Measurements from ENCODE around the gene CDH4.

CDH4 gene

DNA sequence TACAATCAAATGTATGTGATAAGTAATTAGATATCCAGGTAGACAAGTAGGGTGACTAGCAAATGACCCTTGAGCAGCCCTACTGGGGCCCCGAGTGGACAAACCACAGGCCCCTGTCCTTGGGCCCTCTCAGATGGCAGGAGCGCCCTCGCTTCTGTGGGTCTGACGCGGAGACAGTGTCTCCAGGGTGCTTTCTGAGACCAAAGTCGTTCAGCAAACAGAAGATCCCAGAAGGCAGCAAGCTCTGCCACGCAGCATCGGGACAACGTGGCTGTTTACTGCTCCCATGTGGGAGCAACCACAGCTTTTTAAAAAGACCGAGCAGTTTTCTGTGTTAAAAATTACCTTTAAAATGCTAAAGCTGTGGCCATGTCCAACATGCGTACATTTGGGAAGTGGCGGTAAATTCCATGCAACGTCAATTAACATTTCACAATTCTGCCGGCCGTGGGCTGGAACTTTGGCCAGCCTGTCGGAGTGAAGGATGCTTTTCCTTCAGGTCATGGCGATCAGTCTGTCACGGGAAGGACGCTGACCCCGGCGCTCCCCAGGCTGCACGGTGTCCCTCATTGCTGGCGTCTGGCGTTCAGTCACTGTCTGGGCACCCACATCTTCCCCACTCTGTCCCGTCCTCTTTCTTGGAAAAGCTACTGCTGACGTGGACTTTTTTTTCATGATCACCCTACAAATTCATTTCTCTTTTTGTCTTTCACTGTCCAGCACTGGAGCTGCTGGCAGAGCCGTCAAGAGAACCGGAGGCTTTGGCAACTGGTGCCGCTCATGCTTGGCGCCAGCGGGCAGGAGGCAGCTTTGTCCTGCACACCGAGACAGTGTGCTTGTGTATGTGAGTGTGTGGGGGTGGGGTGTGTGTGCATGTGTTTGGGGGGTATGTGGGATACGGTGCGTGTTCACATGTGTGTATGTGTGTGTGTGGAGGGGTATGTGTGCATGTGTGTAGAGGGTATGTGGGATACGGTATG, 293.1 kb downstream of the CDH4 start:
- H3K14ac ChIP-seq (ENCODE audit: low read length), result peak overlapping the region; percentile 59
- no peak overlapping the region for H2BK5ac ChIP-seq (ENCODE audit: low read length)
- no peaks in the 10 kb centered on the region for H3K4me1 ChIP-seq (ENCODE audit: control insufficient read depth in 2 of 2, insufficient read depth in 1 of 2, low read depth in 1 of 2, low read length in 2 of 2)
- no peaks in the 10 kb centered on the region for H3K27me3 ChIP-seq (ENCODE audit: control insufficient read depth in 3 of 3, insufficient read depth in 3 of 3, low read depth in 1 of 3, low read length in 3 of 3)
- H2BK120ac ChIP-seq (ENCODE audit: low read depth, low read length), result no peak overlapping the region
- peaks cover 2% of the 10 kb centered on the region for H3K79me1 ChIP-seq (ENCODE audit: low read depth, low read length)
- peak overlapping the region; percentile 24 for H2BK12ac ChIP-seq (ENCODE audit: low read length)
- WGBS, 2 donors (ENCODE audit: extremely low coverage in 2 of 2, insufficient read length in 2 of 2, insufficient replicate concordance in 1 of 2), result 100% methylated on average over 3 of the region's 35 CpGs; no CpG with 5 or more reads in 1 of the 2 donors
- H2AK5ac ChIP-seq (ENCODE audit: low read depth, low read length), result no peak overlapping the region
- no peak overlapping the region for H3K27ac ChIP-seq (replicated peaks; ENCODE audit: low read length)
- no peak overlapping the region for H3K9ac ChIP-seq (ENCODE audit: low read depth, low read length, poor library complexity)
- H3K4me2 ChIP-seq (ENCODE audit: insufficient read depth, low read length, poor library complexity, severe bottlenecking), result no peak overlapping the region
- no peaks in the 10 kb centered on the region for H3K36me3 ChIP-seq (replicated peaks in 1 of 2; ENCODE audit: control insufficient read depth in 2 of 2, insufficient read depth in 2 of 2, low read length in 2 of 2)
- H4K91ac ChIP-seq (ENCODE audit: low read depth, low read length, poor library complexity), result no peak overlapping the region
- peaks cover 0 to 2% of the 10 kb centered on the region in 2 donors for H3K9me3 ChIP-seq (replicated peaks in 1 of 2; ENCODE audit: control insufficient read depth in 2 of 2, insufficient read depth in 1 of 2, low read depth in 1 of 2, low read length in 2 of 2)
- no peak overlapping the region for H3K4me3 ChIP-seq (ENCODE audit: low read length in 2 of 2)
- peak overlapping the region; percentile 35 for H3K18ac ChIP-seq (ENCODE audit: low read length)
- no peak overlapping the region for H2BK15ac ChIP-seq (ENCODE audit: low read length)
- no peak overlapping the region for H4K8ac ChIP-seq (ENCODE audit: low read depth, low read length)
- H3K23ac ChIP-seq (ENCODE audit: low read depth, low read length, poor library complexity), result no peak overlapping the region
- H2AFZ ChIP-seq (ENCODE audit: low read length), result no peak overlapping the region
- no peak for DNase-seq (ENCODE audit: low spot score)
- H3K4ac ChIP-seq (ENCODE audit: low read length), result no peak overlapping the region

- Histone ChIP-seq H3K36me3 (replicated peaks in 1 of 2; ENCODE audit: control insufficient read depth in 2 of 2, insufficient read depth in 2 of 2, low read length in 2 of 2) (no peaks in the 10 kb centered on the region), H3K4me3 (ENCODE audit: low read length in 2 of 2) (no peak overlapping the region), H3K4me2 (ENCODE audit: insufficient read depth, low read length, poor library complexity, severe bottlenecking) (no peak overlapping the region), H2BK15ac (ENCODE audit: low read length) (no peak overlapping the region), H3K9me3 (replicated peaks in 1 of 2; ENCODE audit: control insufficient read depth in 2 of 2, insufficient read depth in 1 of 2, low read depth in 1 of 2, low read length in 2 of 2) (peaks cover 5 to 7% of the 10 kb centered on the region in 2 donors), H3K27me3 (ENCODE audit: control insufficient read depth in 3 of 3, insufficient read depth in 3 of 3, low read depth in 1 of 3, low read length in 3 of 3) (no peaks in the 10 kb centered on the region), H2BK5ac (ENCODE audit: low read length) (no peak overlapping the region), H2AK5ac (ENCODE audit: low read depth, low read length) (peak overlapping the region; percentile 3), H3K4ac (ENCODE audit: low read length) (no peak overlapping the region), H3K23ac (ENCODE audit: low read depth, low read length, poor library complexity) (no peak overlapping the region), H3K9ac (ENCODE audit: low read depth, low read length, poor library complexity) (no peak overlapping the region), H2AFZ (ENCODE audit: low read length) (no peak overlapping the region), H3K18ac (ENCODE audit: low read length) (peak overlapping the region; percentile 76), H4K91ac (ENCODE audit: low read depth, low read length, poor library complexity) (no peak overlapping the region), H3K14ac (ENCODE audit: low read length) (no peak overlapping the region), H4K8ac (ENCODE audit: low read depth, low read length) (no peak overlapping the region), H3K4me1 (ENCODE audit: control insufficient read depth in 2 of 2, insufficient read depth in 1 of 2, low read depth in 1 of 2, low read length in 2 of 2) (no peaks in the 10 kb centered on the region), H3K79me1 (ENCODE audit: low read depth, low read length) (peaks cover 2% of the 10 kb centered on the region), H3K27ac (replicated peaks; ENCODE audit: low read length) (no peak overlapping the region), H2BK120ac (ENCODE audit: low read depth, low read length) (no peak overlapping the region), H2BK12ac (ENCODE audit: low read length) (no peak overlapping the region)
- WGBS, 2 donors (ENCODE audit: extremely low coverage in 2 of 2, insufficient read length in 2 of 2, insufficient replicate concordance in 1 of 2), result no CpG with 5 or more reads among the region's 12 CpGs
- DNase-seq (ENCODE audit: low spot score), result no peak
These were observed 294.6 kb downstream of the CDH4 start for GRCh38 chr20:61546641-61547040.

DNA sequence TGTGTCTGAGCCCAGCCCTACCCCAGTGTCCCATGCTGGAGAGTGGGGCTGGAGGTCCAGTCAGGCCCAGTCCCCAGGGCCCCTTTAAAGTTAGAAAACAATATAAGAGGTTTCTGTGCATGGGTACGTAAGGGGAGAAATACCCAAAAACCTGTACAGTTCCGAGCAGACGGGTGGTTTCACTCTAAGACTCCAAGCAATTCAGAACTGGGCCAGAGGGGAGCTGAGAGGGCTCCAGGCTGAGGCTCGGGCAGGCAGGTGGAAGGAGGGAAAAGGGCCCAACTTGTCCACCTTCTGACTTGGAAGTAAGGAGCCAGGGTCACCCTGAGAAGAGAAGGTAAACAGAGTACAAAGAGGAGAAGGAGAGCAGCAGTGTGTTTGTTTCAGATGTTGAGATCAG, 296.0 kb downstream of the CDH4 start:
- H3K18ac ChIP-seq (ENCODE audit: low read length), result peak overlapping the region; percentile 53
- no peaks in the 10 kb centered on the region for H3K36me3 ChIP-seq (replicated peaks in 1 of 2; ENCODE audit: control insufficient read depth in 2 of 2, insufficient read depth in 2 of 2, low read length in 2 of 2)
- H4K8ac ChIP-seq (ENCODE audit: low read depth, low read length), result no peak overlapping the region
- no peak overlapping the region for H2BK15ac ChIP-seq (ENCODE audit: low read length)
- no CpG with 5 or more reads among the region's 4 CpGs for WGBS, 2 donors (ENCODE audit: extremely low coverage in 2 of 2, insufficient read length in 2 of 2, insufficient replicate concordance in 1 of 2)
- H3K9me3 ChIP-seq (replicated peaks in 1 of 2; ENCODE audit: control insufficient read depth in 2 of 2, insufficient read depth in 1 of 2, low read depth in 1 of 2, low read length in 2 of 2), result peaks cover 4 to 14% of the 10 kb centered on the region in 2 donors
- H4K91ac ChIP-seq (ENCODE audit: low read depth, low read length, poor library complexity), result no peak overlapping the region
- peaks cover 2% of the 10 kb centered on the region for H3K79me1 ChIP-seq (ENCODE audit: low read depth, low read length)
- H2AFZ ChIP-seq (ENCODE audit: low read length), result no peak overlapping the region
- H3K14ac ChIP-seq (ENCODE audit: low read length), result no peak overlapping the region
- H2BK120ac ChIP-seq (ENCODE audit: low read depth, low read length), result no peak overlapping the region
- no peak overlapping the region for H3K23ac ChIP-seq (ENCODE audit: low read depth, low read length, poor library complexity)
- H3K4me1 ChIP-seq (ENCODE audit: control insufficient read depth in 2 of 2, insufficient read depth in 1 of 2, low read depth in 1 of 2, low read length in 2 of 2), result no peaks in the 10 kb centered on the region
- H2BK12ac ChIP-seq (ENCODE audit: low read length), result no peak overlapping the region
- H2BK5ac ChIP-seq (ENCODE audit: low read length), result no peak overlapping the region
- H3K4me2 ChIP-seq (ENCODE audit: insufficient read depth, low read length, poor library complexity, severe bottlenecking), result no peak overlapping the region
- H3K27me3 ChIP-seq (ENCODE audit: control insufficient read depth in 3 of 3, insufficient read depth in 3 of 3, low read depth in 1 of 3, low read length in 3 of 3), result no peaks in the 10 kb centered on the region
- no peak overlapping the region for H3K9ac ChIP-seq (ENCODE audit: low read depth, low read length, poor library complexity)
- DNase-seq (ENCODE audit: low spot score), result no peak
- no peak overlapping the region for H3K4me3 ChIP-seq (ENCODE audit: low read length in 2 of 2)
- no peak overlapping the region for H3K4ac ChIP-seq (ENCODE audit: low read length)
- H3K27ac ChIP-seq (replicated peaks; ENCODE audit: low read length), result no peak overlapping the region
- peak overlapping the region; percentile 78 for H2AK5ac ChIP-seq (ENCODE audit: low read depth, low read length)

GRCh38 chr20:61549865-61550264, 297.8 kb downstream of the CDH4 start:
- Histone ChIP-seq H3K79me1 (ENCODE audit: low read depth, low read length) (peaks cover 2% of the 10 kb centered on the region), H2BK15ac (ENCODE audit: low read length) (no peak overlapping the region), H2BK12ac (ENCODE audit: low read length) (no peak overlapping the region), H3K18ac (ENCODE audit: low read length) (peak overlapping the region; percentile 72), H2BK120ac (ENCODE audit: low read depth, low read length) (no peak overlapping the region), H2AFZ (ENCODE audit: low read length) (no peak overlapping the region), H3K14ac (ENCODE audit: low read length) (peak overlapping the region; percentile 43), H4K8ac (ENCODE audit: low read depth, low read length) (no peak overlapping the region), H3K27ac (replicated peaks; ENCODE audit: low read length) (no peak overlapping the region), H3K9ac (ENCODE audit: low read depth, low read length, poor library complexity) (no peak overlapping the region), H3K9me3 (replicated peaks in 1 of 2; ENCODE audit: control insufficient read depth in 2 of 2, insufficient read depth in 1 of 2, low read depth in 1 of 2, low read length in 2 of 2) (peaks cover 4 to 14% of the 10 kb centered on the region in 2 donors), H3K4me3 (ENCODE audit: low read length in 2 of 2) (no peak overlapping the region), H3K4me1 (ENCODE audit: control insufficient read depth in 2 of 2, insufficient read depth in 1 of 2, low read depth in 1 of 2, low read length in 2 of 2) (no peaks in the 10 kb centered on the region), H4K91ac (ENCODE audit: low read depth, low read length, poor library complexity) (no peak overlapping the region), H2BK5ac (ENCODE audit: low read length) (no peak overlapping the region), H3K4ac (ENCODE audit: low read length) (no peak overlapping the region), H2AK5ac (ENCODE audit: low read depth, low read length) (peak overlapping the region; percentile 16), H3K36me3 (replicated peaks in 1 of 2; ENCODE audit: control insufficient read depth in 2 of 2, insufficient read depth in 2 of 2, low read length in 2 of 2) (no peaks in the 10 kb centered on the region), H3K4me2 (ENCODE audit: insufficient read depth, low read length, poor library complexity, severe bottlenecking) (no peak overlapping the region), H3K27me3 (ENCODE audit: control insufficient read depth in 3 of 3, insufficient read depth in 3 of 3, low read depth in 1 of 3, low read length in 3 of 3) (no peaks in the 10 kb centered on the region), H3K23ac (ENCODE audit: low read depth, low read length, poor library complexity) (peak overlapping the region; percentile 27)
- no CpG with 5 or more reads among the region's 2 CpGs for whole genome bisulfite sequencing, 2 donors (ENCODE audit: extremely low coverage in 2 of 2, insufficient read length in 2 of 2, insufficient replicate concordance in 1 of 2)
- DNase-seq (ENCODE audit: low spot score), result no peak
